ENCODE results near the gene STK11IP. TPM values are rescaled to one million over a fixed set of nuclear protein-coding genes. Genes with fewer than 3 reads are reported as not detected.

The STK11IP gene
- total RNA-seq, 1 experiment from 2014 or later, result 45.0 TPM

DNA sequence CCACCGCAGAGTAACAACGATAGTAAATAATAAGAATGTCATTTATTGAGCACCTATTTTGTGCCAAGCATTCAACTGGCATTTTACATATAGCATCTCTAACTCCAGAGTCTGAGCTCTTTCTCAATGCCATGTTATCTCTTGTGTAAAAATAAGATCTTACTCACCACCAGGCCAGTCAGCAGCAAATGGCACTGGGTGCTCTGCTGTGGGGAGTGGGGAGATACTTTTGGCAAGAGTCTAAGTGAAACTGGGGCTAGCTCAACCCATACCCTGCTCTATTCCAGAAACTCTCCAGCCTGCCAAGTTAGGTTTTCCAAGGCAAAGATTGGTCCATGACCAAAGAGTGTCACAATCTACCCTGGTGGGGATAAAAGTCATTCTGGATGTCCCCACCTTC is 24.8 kb downstream of the STK11IP start:
- H3K4me3 ChIP-seq (replicated peaks in 1 of 2; ENCODE audit: low read depth in 1 of 2, low read length in 2 of 2), result no peak overlapping the region
- intact Hi-C loops (cut with micrococcal nuclease), result no loop called here
- no peak for DNase-seq (ENCODE audit: low read depth, low spot score)
- no peaks in the 10 kb centered on the region for H3K79me2 ChIP-seq (ENCODE audit: insufficient read depth, low read length)
- no peaks in the 10 kb centered on the region for H3K9me2 ChIP-seq (ENCODE audit: insufficient read depth)
- H4K20me1 ChIP-seq (ENCODE audit: insufficient read depth), result no peaks in the 10 kb centered on the region
- no peaks in the 10 kb centered on the region for H3K27me3 ChIP-seq (ENCODE audit: insufficient read depth, low read length)
- RAD21 ChIA-PET (ENCODE audit: low non-redundant PET in 1 of 2, low total read pairs in 2 of 2, uncharacterized antibody in 2 of 2, unreplicated experiment in 2 of 2), result no interaction called here
- H3K9me3 ChIP-seq (ENCODE audit: control insufficient read depth in 1 of 2, insufficient read depth in 1 of 2, low read depth in 1 of 2, low read length in 2 of 2), result no peaks in the 10 kb centered on the region
- CTCF ChIA-PET, result no interaction called here
- H3K4me1 ChIP-seq (ENCODE audit: control insufficient read depth in 1 of 2, insufficient read depth in 2 of 2, low read length in 2 of 2), result peaks cover 4 to 9% of the 10 kb centered on the region in 2 experiments; a peak in 3 of 4 replicates
- no TSS peak for BruUV-seq (replicated peaks)
- H3K9ac ChIP-seq (ENCODE audit: low read length), result no peak overlapping the region
- no peak overlapping the region for H2AFZ ChIP-seq (ENCODE audit: low read depth, low read length, poor library complexity, severe bottlenecking)
- TF ChIP-seq CEBPB (IDR thresholded peaks at IDR 0.05; ENCODE audit: low read depth), result no peak
- no peak for TF ChIP-seq EZH2phosphoT487 (IDR thresholded peaks at IDR 0.05; ENCODE audit: borderline replicate concordance)
- no peak for TF ChIP-seq ZNF274 (IDR thresholded peaks at IDR 0.05; ENCODE audit: low read depth, low read length)
- no peak for TF ChIP-seq RAD21 (IDR thresholded peaks at IDR 0.05; ENCODE audit: low read depth)
- TF ChIP-seq CBX3 (IDR thresholded peaks at IDR 0.05; ENCODE audit: low read depth), result no peak
- no peak for TF ChIP-seq MAX (IDR thresholded peaks at IDR 0.05)
- TF ChIP-seq ZFX (IDR thresholded peaks at IDR 0.05), result no peak
- H3K4me2 ChIP-seq (ENCODE audit: low read length), result no peak overlapping the region
- no peak for ATAC-seq
- no peaks in the 10 kb centered on the region for H3K36me3 ChIP-seq (ENCODE audit: control insufficient read depth in 1 of 2, insufficient read depth in 2 of 2, low read length in 2 of 2)
- POLR2A ChIA-PET, result no interaction called here
- H3K27ac ChIP-seq (ENCODE audit: low read depth, low read length), result no peak overlapping the region

DNA sequence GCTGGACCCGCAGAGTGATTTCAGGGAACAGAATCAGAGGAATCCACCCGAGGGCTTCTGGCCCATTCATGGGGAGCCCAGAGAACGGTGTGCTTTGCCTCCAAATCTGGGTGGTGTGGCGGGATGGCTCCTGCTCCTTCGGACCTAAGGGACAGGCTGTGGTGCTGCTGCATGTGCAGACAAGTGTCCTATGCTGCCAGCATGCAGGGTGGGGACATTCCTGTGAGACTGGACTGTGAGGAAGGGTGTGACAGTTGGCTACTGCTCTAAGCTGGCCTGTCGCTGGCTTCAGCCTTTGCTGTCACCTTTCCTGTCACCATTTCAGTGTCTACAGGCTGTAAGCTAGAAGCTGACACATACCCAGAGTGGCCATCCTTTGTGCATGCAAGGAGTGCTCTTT is 26.9 kb downstream of the STK11IP start:
- H4K20me1 ChIP-seq (ENCODE audit: insufficient read depth), result no peaks in the 10 kb centered on the region
- TF ChIP-seq SP1 (IDR thresholded peaks at IDR 0.05; ENCODE audit: low read depth) (no peak), TCF7L2 (IDR thresholded peaks at IDR 0.05; ENCODE audit: borderline replicate concordance, extremely low read depth, insufficient read depth, insufficient read length) (no peak), CEBPB (IDR thresholded peaks at IDR 0.05; ENCODE audit: low read depth) (no peak), JUND (IDR thresholded peaks at IDR 0.05) (no peak), EZH2phosphoT487 (IDR thresholded peaks at IDR 0.05; ENCODE audit: borderline replicate concordance) (no peak), POLR2AphosphoS5 (IDR thresholded peaks at IDR 0.05; ENCODE audit: low read depth, low read length) (no peak), ZFX (IDR thresholded peaks at IDR 0.05) (no peak), ZNF274 (IDR thresholded peaks at IDR 0.05; ENCODE audit: low read depth, low read length) (no peak), CBX3 (IDR thresholded peaks at IDR 0.05; ENCODE audit: low read depth) (no peak), SRF (IDR thresholded peaks at IDR 0.05; ENCODE audit: low read depth) (no peak), EGR1 (IDR thresholded peaks at IDR 0.05; ENCODE audit: low read depth) (no peak), YY1 (IDR thresholded peaks at IDR 0.05; ENCODE audit: extremely low read depth, insufficient replicate concordance, low read depth, low read length) (no peak), CTCF (IDR thresholded peaks at IDR 0.05 in 2 of 3, conservative IDR thresholded peaks at IDR 0.05 in 1 of 3; ENCODE audit: borderline replicate concordance in 1 of 3, insufficient read depth in 1 of 3, low read depth in 2 of 3, low read length in 2 of 3) (no peak), ELF1 (IDR thresholded peaks at IDR 0.05; ENCODE audit: borderline replicate concordance, low read depth) (no peak), MAX (IDR thresholded peaks at IDR 0.05) (no peak)
- TF ChIP-seq, protein P1, sequence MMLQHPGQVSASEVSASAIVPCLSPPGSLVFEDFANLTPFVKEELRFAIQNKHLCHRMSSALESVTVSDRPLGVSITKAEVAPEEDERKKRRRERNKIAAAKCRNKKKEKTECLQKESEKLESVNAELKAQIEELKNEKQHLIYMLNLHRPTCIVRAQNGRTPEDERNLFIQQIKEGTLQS (IDR thresholded peaks at IDR 0.05), result no peak

More for the DNA sequence above, 26.9 kb downstream of the STK11IP start:
- RAD21 ChIA-PET (ENCODE audit: low non-redundant PET in 1 of 2, low total read pairs in 2 of 2, uncharacterized antibody in 2 of 2, unreplicated experiment in 2 of 2), result no interaction called here
- no peaks in the 10 kb centered on the region for H3K9me3 ChIP-seq (ENCODE audit: control insufficient read depth in 1 of 2, insufficient read depth in 1 of 2, low read depth in 1 of 2, low read length in 2 of 2)
- H3K4me2 ChIP-seq (ENCODE audit: low read length), result no peak overlapping the region
- H3K9ac ChIP-seq (ENCODE audit: low read length), result no peak overlapping the region
- peaks cover 11% of the 10 kb centered on the region; the same call in 1 of the 2 replicates for H3K79me2 ChIP-seq (ENCODE audit: insufficient read depth, low read length)
- peaks cover 4 to 24% of the 10 kb centered on the region in 2 experiments; a peak in 3 of 4 replicates for H3K4me1 ChIP-seq (ENCODE audit: control insufficient read depth in 1 of 2, insufficient read depth in 2 of 2, low read length in 2 of 2)
- DNase-seq (ENCODE audit: low read depth, low spot score) (no peak), ATAC-seq (no peak)
- POLR2A ChIA-PET, result no interaction called here
- no peaks in the 10 kb centered on the region for H3K36me3 ChIP-seq (ENCODE audit: control insufficient read depth in 1 of 2, insufficient read depth in 2 of 2, low read length in 2 of 2)
- H3K27ac ChIP-seq (ENCODE audit: low read depth, low read length), result no peak overlapping the region
- intact Hi-C loops (cut with micrococcal nuclease), result no loop called here
- no peaks in the 10 kb centered on the region for H3K9me2 ChIP-seq (ENCODE audit: insufficient read depth)
- no peak overlapping the region for H3K4me3 ChIP-seq (replicated peaks in 1 of 2; ENCODE audit: low read depth in 1 of 2, low read length in 2 of 2)
- H3K27me3 ChIP-seq (ENCODE audit: insufficient read depth, low read length), result no peaks in the 10 kb centered on the region
- no peak overlapping the region for H2AFZ ChIP-seq (ENCODE audit: low read depth, low read length, poor library complexity, severe bottlenecking)
- CTCF ChIA-PET, result no interaction called here
- no TSS peak for BruUV-seq (replicated peaks)

Measured in HCT116 (cell line).